GM21390 (cell line): ENCODE results near the gene STAG2.
"Not testable (repeated sequence)": the region's sequence is repeated elsewhere in the genome, so short reads cannot be mapped to it uniquely, and the experiment has no call there.

Experiments
- ATAC-seq: cut with Tn5 transposase; IDR thresholded peaks from one replicate; pipeline ENCODE4 v1.9.1; 2021; ENCODE audit not compliant: unreplicated experiment

Gene STAG2

DNA sequence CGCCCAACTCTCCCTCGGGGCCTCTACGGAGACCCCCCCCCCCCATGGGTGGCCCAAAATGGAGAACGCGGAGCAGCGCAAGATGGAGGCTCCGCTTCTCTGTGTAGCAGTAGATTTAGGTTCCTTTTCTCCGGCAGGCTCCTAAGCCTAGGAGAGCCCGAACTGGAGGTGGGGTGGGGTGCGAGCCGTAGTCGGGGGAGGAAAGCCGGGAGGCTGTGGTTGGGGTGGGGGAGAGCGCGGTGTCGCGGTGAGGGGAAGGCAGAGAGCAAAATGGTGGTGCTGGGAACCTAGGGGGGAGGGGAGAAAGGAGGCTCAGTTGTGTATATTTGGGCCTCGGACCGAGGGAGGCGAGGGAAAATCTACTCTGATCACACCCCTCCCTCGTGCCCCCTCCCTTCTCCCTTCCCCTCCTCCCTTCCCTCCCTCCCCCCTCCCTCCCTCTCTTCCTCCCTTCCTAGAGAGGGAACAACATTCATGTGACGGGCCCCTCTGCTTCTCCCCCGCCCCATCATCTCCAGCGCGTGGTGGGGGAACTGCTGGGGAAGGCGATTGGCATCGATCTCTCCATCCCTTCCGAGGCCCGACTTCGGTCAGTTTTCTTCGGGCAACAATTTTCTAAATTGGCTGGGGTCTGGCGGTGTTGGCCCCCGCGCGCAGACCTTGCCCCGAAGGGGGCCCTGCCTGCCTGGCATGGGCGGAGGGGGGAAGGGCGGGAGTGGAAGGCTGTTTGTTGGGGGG, at the start of gene STAG2:
Gene STAG2 (plus strand): TSS at position 439 of the 738 bp plus-strand sequence. CDS start 60,922 bp downstream, outside the sequence.
- ATAC-seq: no peak

DNA sequence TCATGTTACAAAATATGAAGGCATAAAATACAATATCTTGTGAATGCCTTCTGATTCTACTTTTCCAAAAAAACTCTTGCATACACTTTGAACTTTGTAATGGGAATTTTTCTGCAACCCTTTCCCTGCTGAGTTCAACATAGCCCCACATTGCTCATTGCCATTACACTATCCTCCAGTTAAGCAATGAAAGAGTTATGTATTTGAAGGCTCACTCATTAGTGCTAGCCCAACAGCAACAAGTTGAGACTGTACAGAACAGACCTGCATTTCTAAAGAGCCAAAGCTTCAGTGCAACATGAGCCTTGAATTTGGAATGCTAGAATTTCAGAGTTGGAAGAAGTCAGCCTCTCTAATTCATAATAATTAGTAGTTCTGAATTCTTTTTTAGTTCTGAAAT, 44.4 kb upstream of the STAG2 start:
- ATAC-seq: no peak

DNA sequence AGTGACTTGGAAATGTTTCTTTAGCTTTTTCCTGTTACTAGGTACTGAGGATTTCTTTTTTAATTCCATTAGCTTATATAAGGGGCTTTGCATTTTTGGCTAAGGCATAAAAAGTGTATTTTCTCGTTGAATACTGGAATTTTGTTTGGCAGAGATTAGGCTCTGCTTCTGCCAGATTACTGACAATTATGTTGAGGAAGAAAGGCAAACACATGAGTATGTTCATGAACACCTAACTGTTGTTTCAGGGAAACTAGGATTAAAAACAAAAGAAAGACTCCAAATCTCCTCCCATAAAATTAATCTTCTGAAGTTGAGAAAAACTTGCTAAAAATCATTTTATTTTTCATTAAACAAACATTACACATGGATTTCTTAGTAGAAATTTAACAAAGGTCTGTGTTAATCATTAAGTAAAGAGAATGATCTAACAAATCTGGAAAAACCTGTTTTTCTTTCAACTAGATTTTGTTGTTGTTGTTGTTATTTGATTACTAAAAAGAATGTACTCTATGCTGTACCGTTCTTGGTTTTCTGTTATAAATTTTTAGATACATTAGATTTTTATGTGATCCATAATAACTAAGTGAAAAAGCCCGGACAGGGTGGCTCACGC, 43.3 kb upstream of the STAG2 start:
- ATAC-seq: no peak

DNA sequence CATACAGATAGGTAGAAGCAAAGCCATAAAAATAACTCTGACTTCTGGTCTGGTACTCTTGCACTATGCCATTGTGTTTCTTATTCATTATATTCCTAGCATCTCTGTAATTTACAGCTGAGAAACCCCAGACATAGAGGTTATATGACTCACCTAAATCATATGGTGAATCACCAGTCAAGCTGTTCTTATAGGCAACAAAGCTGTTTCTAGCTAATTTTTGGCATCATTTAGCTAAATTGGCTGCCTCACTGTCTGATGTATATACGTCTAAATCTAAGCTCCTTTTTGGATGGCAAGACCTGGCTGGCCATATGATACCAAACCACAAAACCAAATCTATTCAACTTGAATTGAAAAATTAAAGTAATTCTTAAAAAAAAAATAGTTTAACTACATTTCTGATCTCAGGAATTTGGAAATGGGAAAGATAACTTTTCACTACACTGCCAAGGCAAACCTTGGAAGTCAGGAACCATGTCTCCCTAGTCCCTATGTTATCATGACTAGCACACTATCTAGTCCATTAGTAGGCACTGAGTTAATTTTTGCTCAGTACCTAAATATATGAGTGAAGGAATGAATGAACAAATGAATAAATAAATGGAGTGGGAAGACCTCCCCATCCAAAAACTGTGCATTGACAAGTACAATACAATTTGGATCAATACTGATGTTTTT, 41.3 kb upstream of the STAG2 start:
- ATAC-seq: no peak

DNA sequence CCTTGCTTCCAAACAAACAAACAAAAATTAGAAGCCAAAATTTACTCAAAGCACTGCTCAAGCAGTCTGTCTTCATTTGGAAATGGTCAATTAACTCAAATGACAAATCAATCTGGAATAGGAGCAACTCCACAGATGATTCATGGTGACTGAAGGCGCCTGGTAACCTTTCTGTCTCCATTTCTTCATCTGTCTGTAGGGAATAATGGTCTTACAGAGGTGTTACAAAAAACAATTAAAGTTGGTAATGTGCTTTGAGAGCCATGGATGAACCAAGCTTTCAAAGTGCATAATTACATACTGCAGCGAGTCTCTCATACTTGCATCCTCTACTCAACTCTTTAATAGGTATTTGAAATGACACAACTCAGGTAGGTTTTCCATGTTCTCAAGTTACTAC, 38.3 kb upstream of the STAG2 start:
- no peak for ATAC-seq

DNA sequence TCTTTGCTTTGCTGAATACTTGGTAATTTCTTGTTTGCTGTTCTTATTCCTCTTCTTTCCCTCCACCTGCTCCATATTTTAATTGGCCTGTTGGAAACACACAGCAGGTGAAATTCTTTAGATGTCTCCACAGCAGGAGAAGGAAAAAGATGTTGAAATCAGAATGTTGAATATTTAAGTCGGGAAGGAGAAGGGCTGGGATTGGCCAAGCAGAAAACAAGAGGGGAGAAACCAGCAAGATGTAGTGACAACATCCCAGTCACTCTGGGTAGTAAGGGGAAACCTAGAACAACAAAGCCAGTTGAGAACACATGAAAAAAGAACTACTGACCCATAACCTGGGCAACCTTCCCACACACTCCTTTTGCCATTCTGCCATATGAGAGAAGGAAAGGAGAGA, 37.3 kb upstream of the STAG2 start:
- no peak for ATAC-seq

DNA sequence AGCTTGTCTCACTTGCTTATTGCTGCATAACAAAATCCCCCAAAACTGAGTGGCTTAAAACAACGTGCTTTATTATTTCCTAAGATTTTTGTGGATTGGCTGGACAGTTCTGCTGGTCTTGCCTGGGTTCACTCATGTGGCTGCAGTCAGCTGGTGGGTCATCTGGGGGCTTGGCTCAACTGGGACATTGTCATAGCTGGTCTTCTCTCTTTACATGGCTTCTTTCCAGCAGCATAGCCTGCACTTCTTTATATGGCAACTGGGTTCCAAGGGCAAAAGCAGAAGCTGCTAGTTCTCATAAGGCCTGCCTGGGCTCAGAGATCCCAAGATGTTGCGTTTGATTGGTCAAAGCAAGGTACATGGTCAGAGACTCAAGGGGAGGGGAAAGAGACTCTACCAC, 33.7 kb upstream of the STAG2 start:
- no peak for ATAC-seq

DNA sequence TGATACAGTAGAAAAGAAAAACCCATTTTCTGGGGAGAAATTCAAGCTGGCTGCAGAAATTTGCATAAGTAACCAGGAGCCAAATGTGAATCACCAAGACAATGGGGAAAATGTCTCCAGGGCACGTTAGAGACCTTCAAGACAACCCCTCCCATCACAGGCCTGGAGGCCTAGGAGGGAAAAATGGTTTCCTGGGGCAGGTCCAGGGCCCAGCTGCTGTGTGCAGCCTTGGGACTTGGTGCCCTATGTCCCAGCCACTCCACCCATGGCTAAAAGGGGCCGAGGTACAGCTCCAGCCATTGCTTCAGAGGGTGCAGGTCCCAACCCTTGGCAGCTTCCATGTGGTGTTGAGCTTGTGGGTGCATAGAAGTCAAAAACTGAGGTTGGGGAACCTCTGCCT, 29.5 kb upstream of the STAG2 start:
- not testable (repeated sequence) for ATAC-seq

DNA sequence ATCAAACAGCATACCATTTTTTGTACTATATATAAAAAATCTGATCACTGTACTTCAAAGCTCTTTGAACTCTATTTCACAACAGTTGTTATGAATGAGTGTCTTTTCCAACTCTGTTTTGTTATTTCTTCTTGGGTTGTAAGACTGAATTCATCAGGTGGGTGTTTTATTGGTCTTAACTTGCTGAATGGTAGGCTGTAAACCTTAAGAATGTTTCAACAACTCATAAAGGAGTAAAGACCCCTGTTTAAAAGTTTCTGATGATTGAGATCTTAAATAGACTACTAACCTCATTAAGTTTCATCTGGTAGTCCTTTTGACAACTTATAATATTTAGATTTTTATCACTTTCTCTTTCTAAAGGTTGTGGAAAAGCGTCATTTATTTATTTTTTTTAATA, 18.4 kb upstream of the STAG2 start:
- no peak for ATAC-seq

DNA sequence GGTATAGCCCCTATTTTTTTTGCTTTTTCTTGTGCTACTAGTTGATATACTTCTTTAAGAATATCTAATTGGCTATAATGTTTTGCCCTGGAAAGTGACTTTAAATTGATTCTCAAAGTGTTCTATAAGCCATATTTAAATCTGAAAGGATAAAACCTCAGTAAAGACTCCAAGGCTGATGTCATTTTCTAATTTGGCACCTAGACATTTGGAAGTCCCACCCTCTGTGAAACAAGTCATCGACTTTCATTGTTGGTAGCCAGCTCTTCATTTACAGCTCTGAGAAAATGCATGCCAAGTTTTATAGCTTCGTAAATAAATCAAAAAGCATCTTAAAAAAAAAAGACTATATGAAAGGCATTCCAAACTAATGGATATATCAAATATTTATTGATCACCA, 18.0 kb upstream of the STAG2 start:
- no peak for ATAC-seq

DNA sequence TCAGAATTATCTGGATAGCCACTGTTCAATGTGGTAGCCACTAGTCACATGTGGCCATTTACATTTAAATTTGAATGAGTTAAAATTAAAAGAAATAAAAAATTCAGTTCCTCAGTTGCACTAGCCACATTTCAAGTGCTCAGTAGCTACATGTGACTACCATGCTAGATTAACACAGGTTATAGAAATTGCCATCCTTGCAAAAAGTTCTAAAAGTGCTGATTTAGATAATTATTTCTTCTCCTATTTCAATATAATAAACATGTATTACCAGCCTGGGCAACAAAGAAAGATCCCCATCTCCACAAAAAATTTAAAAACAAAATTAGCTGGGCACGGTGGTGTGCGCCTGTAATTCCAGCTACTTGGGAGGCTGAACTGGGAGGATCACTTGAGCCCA, 11.7 kb upstream of the STAG2 start:
- no peak for ATAC-seq

DNA sequence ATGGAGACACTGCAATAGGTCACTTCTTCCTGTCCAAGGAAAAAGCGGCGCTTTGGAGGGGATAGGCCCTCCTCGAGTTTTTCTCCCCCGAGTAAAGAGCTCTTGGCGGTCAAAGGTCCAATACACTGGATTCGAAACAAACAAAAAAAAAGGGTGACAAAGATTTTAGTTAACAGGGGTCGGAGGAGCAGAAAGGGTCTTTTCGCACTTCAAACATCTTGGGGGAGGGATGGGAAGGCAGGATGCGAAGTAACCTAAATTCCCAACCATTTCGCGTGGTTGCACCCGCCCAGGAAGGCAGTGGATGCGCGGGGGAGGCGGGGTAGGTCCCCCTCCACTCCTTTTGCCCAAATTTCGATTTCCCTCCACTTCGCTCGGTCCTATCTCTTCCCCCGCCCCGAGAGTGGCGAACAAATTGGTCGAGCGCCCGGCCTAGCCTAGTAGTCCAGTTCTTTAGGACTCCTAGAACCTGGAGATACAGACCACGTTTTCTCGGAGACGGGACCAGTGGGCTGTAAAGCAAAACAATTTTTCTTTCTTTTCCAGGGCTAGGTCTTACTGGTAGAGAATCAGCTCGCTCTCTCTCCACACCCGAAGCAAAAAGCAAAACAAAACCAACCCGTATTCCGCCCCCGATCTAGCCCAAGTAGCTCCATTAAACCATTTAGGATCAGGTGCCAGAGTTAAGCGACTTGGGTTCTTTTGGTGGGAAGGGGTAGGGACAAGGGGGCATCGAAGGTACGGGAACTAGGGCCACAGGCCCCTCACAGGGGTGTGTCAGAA, 2.0 kb upstream of the STAG2 start:
- ATAC-seq: no peak

DNA sequence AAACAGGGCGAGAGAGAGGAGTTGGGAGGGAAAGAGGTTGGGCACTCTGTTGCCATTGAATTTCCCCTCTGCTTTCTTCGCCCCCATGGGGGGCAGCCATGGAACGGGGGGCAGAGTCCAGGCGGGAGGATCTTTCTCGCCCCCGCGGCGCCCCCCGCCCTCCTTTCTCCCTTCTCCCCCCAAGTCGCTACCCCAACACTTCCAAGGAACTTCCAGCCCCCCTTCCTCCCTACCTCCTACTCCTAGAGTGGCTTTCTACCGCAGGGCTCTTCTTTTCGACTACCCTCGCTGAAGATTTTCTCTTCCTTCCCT, 594 bp upstream of the STAG2 start:
- ATAC-seq: no peak

DNA sequence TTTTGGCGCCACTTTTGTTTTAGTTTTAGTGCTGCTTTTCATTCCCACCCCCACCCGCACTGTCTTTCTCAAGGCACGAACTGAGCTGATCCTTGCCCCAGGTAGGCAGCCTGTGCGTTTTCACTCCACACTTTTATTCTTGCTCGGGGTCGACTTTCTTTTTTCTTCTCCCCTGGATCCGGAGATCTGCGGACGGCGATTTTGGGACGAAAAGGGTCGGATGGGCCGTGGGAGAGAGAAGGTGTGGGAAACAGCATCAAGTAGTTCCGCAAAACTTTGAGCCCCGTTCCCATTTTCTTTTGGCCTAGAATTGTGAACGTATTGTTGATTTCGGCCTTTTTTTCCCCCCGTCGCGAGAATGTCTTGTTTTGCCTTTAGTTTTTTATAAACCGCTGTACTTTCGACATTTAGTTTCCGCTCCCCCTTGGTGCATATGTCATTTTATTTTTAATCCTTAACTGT, 531 bp downstream of the STAG2 start:
- ATAC-seq: no peak

DNA sequence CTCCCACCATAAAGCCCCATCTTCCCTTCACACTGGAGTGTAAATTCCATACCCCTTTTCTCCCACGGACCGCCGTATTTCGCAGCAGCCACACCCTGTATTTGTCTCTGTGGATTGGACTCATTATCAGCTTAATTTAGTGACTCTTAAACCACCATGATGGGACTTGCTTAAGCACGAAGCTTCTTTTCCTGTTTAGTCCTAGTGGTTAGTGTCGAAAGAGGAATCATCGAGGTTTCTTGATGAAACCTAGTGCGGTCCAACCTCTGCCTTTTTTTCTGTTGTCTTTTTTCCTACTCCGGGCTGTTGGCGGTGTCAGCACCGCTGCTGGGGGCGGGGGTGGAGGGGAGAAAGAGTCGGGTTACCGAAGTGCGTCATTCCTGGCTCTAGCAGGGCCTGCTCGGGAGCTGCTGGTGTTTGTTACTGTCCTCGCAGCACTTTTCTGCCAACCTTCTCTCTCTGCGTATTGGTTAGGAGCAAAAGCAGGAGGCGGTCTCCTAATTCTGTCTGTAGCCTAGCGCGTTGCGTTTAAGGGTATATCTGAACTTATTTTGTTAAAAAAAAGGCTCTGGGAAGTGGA, 1.4 kb downstream of the STAG2 start:
- ATAC-seq: peak; percentile 58

DNA sequence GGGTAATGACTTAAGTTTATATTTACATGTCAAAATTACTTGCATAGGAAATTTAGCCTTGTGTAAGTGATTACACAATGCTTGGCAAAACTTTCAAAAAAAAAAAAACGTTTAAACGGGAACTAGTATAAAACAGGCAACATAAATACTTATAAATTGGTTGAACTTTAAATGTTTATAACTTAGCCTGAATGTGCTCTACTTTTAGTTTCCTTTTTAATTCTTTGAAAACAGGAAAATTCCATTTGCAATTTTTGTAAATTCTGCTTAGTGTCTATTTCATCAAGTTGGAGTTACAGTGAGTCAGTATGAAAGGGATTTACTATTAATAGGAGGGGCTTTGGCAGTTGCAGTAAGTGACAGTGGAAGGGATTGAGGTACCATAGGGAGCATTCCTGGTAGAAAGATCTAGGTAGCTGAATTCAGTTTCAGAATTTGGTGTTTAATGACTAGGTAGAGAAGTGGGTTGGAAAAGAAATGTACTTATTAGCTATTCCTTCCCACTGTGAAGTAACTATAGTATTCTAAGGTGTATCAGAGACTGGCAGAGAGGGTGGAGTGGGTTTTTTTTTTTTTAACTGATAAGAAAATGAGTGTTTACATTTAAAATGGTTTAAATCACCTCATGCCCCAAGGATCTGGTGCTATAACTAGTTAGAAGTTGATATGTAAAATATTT, 2.8 kb downstream of the STAG2 start:
- ATAC-seq: no peak

DNA sequence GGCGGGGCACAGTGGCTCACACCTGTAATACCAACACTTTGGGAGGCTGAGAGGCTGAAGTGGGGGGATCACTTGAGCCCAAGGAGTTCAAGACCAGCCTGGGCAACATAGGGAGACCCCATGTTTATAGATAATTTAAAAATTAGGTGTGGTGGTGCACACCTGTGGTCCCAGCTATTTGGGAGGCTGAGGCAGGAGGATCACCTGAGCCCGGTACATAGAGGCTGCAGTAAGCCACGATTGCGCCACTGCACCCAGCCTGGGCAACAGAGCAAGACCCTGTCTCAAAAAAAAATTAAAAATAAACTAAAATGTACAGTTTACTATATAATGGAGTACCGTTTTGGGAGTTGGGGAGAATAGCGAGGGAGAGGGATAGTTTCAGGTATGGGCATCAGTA, 4.2 kb downstream of the STAG2 start:
- ATAC-seq: no peak

DNA sequence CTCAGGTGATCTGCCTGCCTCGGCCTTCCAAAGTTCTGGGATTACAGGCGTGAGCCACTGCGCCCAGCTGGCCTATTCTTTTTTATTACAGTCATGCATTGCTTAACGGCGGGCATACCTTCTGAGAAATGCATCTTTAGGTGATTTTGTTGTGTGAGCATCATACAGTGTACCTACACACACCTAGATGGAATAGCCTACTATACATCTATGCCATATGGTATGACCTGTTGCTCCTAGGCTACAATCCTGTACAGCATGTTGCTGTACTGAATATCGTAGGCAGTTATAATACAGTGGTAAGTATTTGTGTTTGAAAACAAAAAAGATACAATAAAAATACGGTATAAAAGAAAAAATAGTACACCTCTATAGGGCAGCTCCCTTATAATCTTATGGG, 6.0 kb downstream of the STAG2 start:
- ATAC-seq: no peak

DNA sequence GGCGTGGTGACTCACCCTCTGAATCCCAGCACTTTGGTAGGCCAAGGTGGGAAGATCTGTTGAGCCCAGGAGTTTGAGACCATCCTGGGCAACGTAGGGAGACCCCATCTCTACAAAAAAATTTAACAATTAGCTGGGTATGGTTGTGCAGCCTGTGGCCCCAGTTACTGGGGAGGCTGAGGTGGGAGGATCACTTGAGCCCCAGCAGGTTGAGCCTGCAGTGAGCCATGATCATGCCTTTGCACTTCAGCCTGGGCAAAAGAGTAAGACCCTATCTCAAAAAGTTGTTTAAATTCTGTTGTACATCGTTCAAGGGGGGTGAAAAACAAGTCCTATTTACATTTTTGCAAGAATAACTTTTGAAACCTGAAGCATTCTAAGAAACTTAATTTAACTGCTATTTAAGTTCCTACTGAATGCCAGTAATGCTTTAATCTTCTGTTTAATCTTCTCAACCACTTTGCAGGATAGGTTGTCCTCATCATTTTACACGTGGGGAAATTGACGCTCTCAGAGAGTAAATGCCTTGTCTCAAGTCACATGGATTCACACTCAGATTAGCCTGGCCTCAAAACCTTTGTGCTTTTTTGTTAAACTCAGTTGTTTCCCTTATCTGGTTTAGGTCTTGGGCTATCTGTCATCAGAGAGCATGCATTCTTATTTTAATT, 7.0 kb downstream of the STAG2 start:
- ATAC-seq: no peak

DNA sequence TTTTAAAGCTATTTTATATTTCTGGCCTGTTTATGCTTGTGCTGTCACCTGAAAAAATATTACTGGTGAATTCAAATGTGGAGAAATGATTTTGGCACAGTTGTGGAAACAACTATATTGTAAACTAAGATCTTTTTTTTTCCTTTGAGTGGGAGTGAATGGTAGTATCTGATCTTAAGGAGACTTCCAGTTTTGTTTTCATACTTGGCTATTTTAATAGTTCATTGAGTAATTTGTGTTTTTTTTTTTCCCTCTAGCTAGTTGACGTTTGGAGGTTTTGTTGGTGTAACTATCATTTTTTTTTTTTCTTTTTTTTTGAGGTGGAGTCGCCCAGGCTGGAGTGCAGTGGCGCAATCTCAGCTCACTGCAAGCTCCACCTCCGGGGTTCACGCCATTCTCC, 10.5 kb downstream of the STAG2 start:
- ATAC-seq: no peak
